ENCODE measurements around the gene NME9.

NME9 gene

GRCh38 chr3:138296639-138297038 is 33.0 kb downstream of the NME9 start:
- H3K9me3 ChIP-seq (ENCODE audit: control insufficient read depth, insufficient read depth, low read length): no peaks in the 10 kb centered on the region
- H3K4me1 ChIP-seq (ENCODE audit: control insufficient read depth, insufficient read depth, low read length): no peaks in the 10 kb centered on the region
- H3K36me3 ChIP-seq (ENCODE audit: control insufficient read depth, insufficient read depth, low read length): peaks cover 19% of the 10 kb centered on the region
- no peaks in the 10 kb centered on the region for H3K27me3 ChIP-seq (ENCODE audit: control insufficient read depth, insufficient read depth, low read length)
- H3K9ac ChIP-seq (ENCODE audit: low read depth, low read length): no peak overlapping the region
- no peak overlapping the region for H3K4me3 ChIP-seq (ENCODE audit: low read depth, low read length)

GRCh38 chr3:138289701-138290100 is 40.0 kb downstream of the NME9 start:
- Histone ChIP-seq H3K9me3 (ENCODE audit: control insufficient read depth, insufficient read depth, low read length) (no peaks in the 10 kb centered on the region), H3K4me1 (ENCODE audit: control insufficient read depth, insufficient read depth, low read length) (no peaks in the 10 kb centered on the region), H3K27me3 (ENCODE audit: control insufficient read depth, insufficient read depth, low read length) (no peaks in the 10 kb centered on the region), H3K9ac (ENCODE audit: low read depth, low read length) (no peak overlapping the region), H3K36me3 (ENCODE audit: control insufficient read depth, insufficient read depth, low read length) (peaks cover 17% of the 10 kb centered on the region), H3K4me3 (ENCODE audit: low read depth, low read length) (no peak overlapping the region)

GRCh38 chr3:138289260-138289659 is 40.4 kb downstream of the NME9 start:
- no peaks in the 10 kb centered on the region for H3K9me3 ChIP-seq (ENCODE audit: control insufficient read depth, insufficient read depth, low read length)
- H3K4me1 ChIP-seq (ENCODE audit: control insufficient read depth, insufficient read depth, low read length): no peaks in the 10 kb centered on the region
- peaks cover 14% of the 10 kb centered on the region for H3K36me3 ChIP-seq (ENCODE audit: control insufficient read depth, insufficient read depth, low read length)
- no peaks in the 10 kb centered on the region for H3K27me3 ChIP-seq (ENCODE audit: control insufficient read depth, insufficient read depth, low read length)
- H3K4me3 ChIP-seq (ENCODE audit: low read depth, low read length): no peak overlapping the region
- H3K9ac ChIP-seq (ENCODE audit: low read depth, low read length): no peak overlapping the region

- peaks cover 4% of the 10 kb centered on the region for H3K36me3 ChIP-seq (ENCODE audit: control insufficient read depth, insufficient read depth, low read length)
- peaks cover 2% of the 10 kb centered on the region for H3K4me1 ChIP-seq (ENCODE audit: control insufficient read depth, insufficient read depth, low read length)
- H3K9ac ChIP-seq (ENCODE audit: low read depth, low read length): no peak overlapping the region
- no peak overlapping the region for H3K4me3 ChIP-seq (ENCODE audit: low read depth, low read length)
- no peaks in the 10 kb centered on the region for H3K9me3 ChIP-seq (ENCODE audit: control insufficient read depth, insufficient read depth, low read length)
- H3K27me3 ChIP-seq (ENCODE audit: control insufficient read depth, insufficient read depth, low read length): no peaks in the 10 kb centered on the region
Observed at GRCh38 chr3:138284957-138285477, 44.6 kb downstream of the NME9 start.

GRCh38 chr3:138284079-138284478 is 45.6 kb downstream of the NME9 start:
- Histone ChIP-seq H3K27me3 (ENCODE audit: control insufficient read depth, insufficient read depth, low read length) (no peaks in the 10 kb centered on the region), H3K9ac (ENCODE audit: low read depth, low read length) (peak overlapping the region; percentile 3), H3K9me3 (ENCODE audit: control insufficient read depth, insufficient read depth, low read length) (no peaks in the 10 kb centered on the region), H3K4me1 (ENCODE audit: control insufficient read depth, insufficient read depth, low read length) (peaks cover 2% of the 10 kb centered on the region), H3K4me3 (ENCODE audit: low read depth, low read length) (no peak overlapping the region), H3K36me3 (ENCODE audit: control insufficient read depth, insufficient read depth, low read length) (no peaks in the 10 kb centered on the region)

GRCh38 chr3:138282836-138283235 is 46.8 kb downstream of the NME9 start:
- H3K36me3 ChIP-seq (ENCODE audit: control insufficient read depth, insufficient read depth, low read length): no peaks in the 10 kb centered on the region
- H3K4me3 ChIP-seq (ENCODE audit: low read depth, low read length): no peak overlapping the region
- peaks cover 2% of the 10 kb centered on the region for H3K4me1 ChIP-seq (ENCODE audit: control insufficient read depth, insufficient read depth, low read length)
- no peak overlapping the region for H3K9ac ChIP-seq (ENCODE audit: low read depth, low read length)
- no peaks in the 10 kb centered on the region for H3K9me3 ChIP-seq (ENCODE audit: control insufficient read depth, insufficient read depth, low read length)
- H3K27me3 ChIP-seq (ENCODE audit: control insufficient read depth, insufficient read depth, low read length): no peaks in the 10 kb centered on the region

GRCh38 chr3:138281561-138281960 is 48.1 kb downstream of the NME9 start:
- Histone ChIP-seq H3K4me3 (ENCODE audit: low read depth, low read length) (no peak overlapping the region), H3K4me1 (ENCODE audit: control insufficient read depth, insufficient read depth, low read length) (peaks cover 2% of the 10 kb centered on the region), H3K9me3 (ENCODE audit: control insufficient read depth, insufficient read depth, low read length) (no peaks in the 10 kb centered on the region), H3K36me3 (ENCODE audit: control insufficient read depth, insufficient read depth, low read length) (no peaks in the 10 kb centered on the region), H3K9ac (ENCODE audit: low read depth, low read length) (no peak overlapping the region), H3K27me3 (ENCODE audit: control insufficient read depth, insufficient read depth, low read length) (no peaks in the 10 kb centered on the region)

- H3K4me1 ChIP-seq (ENCODE audit: control insufficient read depth, insufficient read depth, low read length): no peaks in the 10 kb centered on the region
- no peak overlapping the region for H3K9ac ChIP-seq (ENCODE audit: low read depth, low read length)
- no peaks in the 10 kb centered on the region for H3K27me3 ChIP-seq (ENCODE audit: control insufficient read depth, insufficient read depth, low read length)
- H3K9me3 ChIP-seq (ENCODE audit: control insufficient read depth, insufficient read depth, low read length): no peaks in the 10 kb centered on the region
- no peak overlapping the region for H3K4me3 ChIP-seq (ENCODE audit: low read depth, low read length)
- no peaks in the 10 kb centered on the region for H3K36me3 ChIP-seq (ENCODE audit: control insufficient read depth, insufficient read depth, low read length)
Observed at GRCh38 chr3:138271189-138271794, 58.4 kb downstream of the NME9 start.

- H3K9ac ChIP-seq (ENCODE audit: low read depth, low read length): no peak overlapping the region
- no peaks in the 10 kb centered on the region for H3K36me3 ChIP-seq (ENCODE audit: control insufficient read depth, insufficient read depth, low read length)
- no peak overlapping the region for H3K4me3 ChIP-seq (ENCODE audit: low read depth, low read length)
- H3K9me3 ChIP-seq (ENCODE audit: control insufficient read depth, insufficient read depth, low read length): no peaks in the 10 kb centered on the region
- H3K4me1 ChIP-seq (ENCODE audit: control insufficient read depth, insufficient read depth, low read length): no peaks in the 10 kb centered on the region
- no peaks in the 10 kb centered on the region for H3K27me3 ChIP-seq (ENCODE audit: control insufficient read depth, insufficient read depth, low read length)
Observed at GRCh38 chr3:138270245-138270644, 59.4 kb downstream of the NME9 start.

- Histone ChIP-seq H3K4me3 (ENCODE audit: low read depth, low read length) (no peak overlapping the region), H3K9me3 (ENCODE audit: control insufficient read depth, insufficient read depth, low read length) (no peaks in the 10 kb centered on the region), H3K9ac (ENCODE audit: low read depth, low read length) (no peak overlapping the region), H3K4me1 (ENCODE audit: control insufficient read depth, insufficient read depth, low read length) (no peaks in the 10 kb centered on the region), H3K27me3 (ENCODE audit: control insufficient read depth, insufficient read depth, low read length) (no peaks in the 10 kb centered on the region), H3K36me3 (ENCODE audit: control insufficient read depth, insufficient read depth, low read length) (no peaks in the 10 kb centered on the region)
Observed at GRCh38 chr3:138267083-138267482, 62.6 kb downstream of the NME9 start.

GRCh38 chr3:138265745-138266144 is 63.9 kb downstream of the NME9 start:
- Histone ChIP-seq H3K27me3 (ENCODE audit: control insufficient read depth, insufficient read depth, low read length) (no peaks in the 10 kb centered on the region), H3K9ac (ENCODE audit: low read depth, low read length) (no peak overlapping the region), H3K4me1 (ENCODE audit: control insufficient read depth, insufficient read depth, low read length) (no peaks in the 10 kb centered on the region), H3K36me3 (ENCODE audit: control insufficient read depth, insufficient read depth, low read length) (no peaks in the 10 kb centered on the region), H3K9me3 (ENCODE audit: control insufficient read depth, insufficient read depth, low read length) (no peaks in the 10 kb centered on the region), H3K4me3 (ENCODE audit: low read depth, low read length) (no peak overlapping the region)

GRCh38 chr3:138263104-138263503 is 66.5 kb downstream of the NME9 start:
- H3K4me3 ChIP-seq (ENCODE audit: low read depth, low read length): no peak overlapping the region
- no peaks in the 10 kb centered on the region for H3K36me3 ChIP-seq (ENCODE audit: control insufficient read depth, insufficient read depth, low read length)
- H3K4me1 ChIP-seq (ENCODE audit: control insufficient read depth, insufficient read depth, low read length): no peaks in the 10 kb centered on the region
- H3K9ac ChIP-seq (ENCODE audit: low read depth, low read length): no peak overlapping the region
- no peaks in the 10 kb centered on the region for H3K9me3 ChIP-seq (ENCODE audit: control insufficient read depth, insufficient read depth, low read length)
- H3K27me3 ChIP-seq (ENCODE audit: control insufficient read depth, insufficient read depth, low read length): no peaks in the 10 kb centered on the region

Data from iPS-15b (cell line).